Activated CD8-positive, alpha-beta memory T cell treated with anti-CD3 and anti-CD28 coated beads for 36 hours (primary cell): ENCODE data around the gene SEC31A. TPM values are rescaled to one million over a fixed set of nuclear protein-coding genes. Genes with fewer than 3 reads are reported as not detected.
"Not testable (repeated sequence)": the region's sequence is repeated elsewhere in the genome, so short reads cannot be mapped to it uniquely, and the experiment has no call there.

Experiments
- CTCF ChIA-PET: fragments of 350-600 bp; sonication (Branson Sonifier 250); formaldehyde crosslinking; loops from one replicate; lab custom pipeline; 2021; ENCODE audit warnings: antibody characterized with exemption; lab: Charles Lee
- POLR2A ChIA-PET: fragments of 350-600 bp; sonication (Branson Sonifier 250); formaldehyde crosslinking; loops from one replicate; lab custom pipeline; 2021; ENCODE audit warnings: antibody characterized with exemption; lab: Charles Lee
- total RNA-seq, 2 experiments: library from RNA; stranded (reverse); gene quantifications; one replicate each; pipeline ENCODE4 v1.2.3, GENCODE V29; 2021

Gene SEC31A
- total RNA-seq, 2 experiments from 2014 or later = 84.6 to 87.2 TPM

GRCh38 chr4:82851885-82852750 lies 38.8 kb downstream of the SEC31A start:
- ChIA-PET CTCF (interaction anchor here (0.8 to 1.0 kb wide), 2 partner anchors 183 to 220 kb away, joined by 3 read pairs; partner anchors contain the start of gene COPS4), POLR2A (no interaction called here)

- POLR2A ChIA-PET = no interaction called here
- CTCF ChIA-PET = interaction anchor here (0.6 kb wide), 2 partner anchors 15 to 423 kb away, joined by 3 read pairs; no protein-coding TSS in a partner anchor
Measured at GRCh38 chr4:82851318-82851717, 39.6 kb downstream of the SEC31A start.

DNA sequence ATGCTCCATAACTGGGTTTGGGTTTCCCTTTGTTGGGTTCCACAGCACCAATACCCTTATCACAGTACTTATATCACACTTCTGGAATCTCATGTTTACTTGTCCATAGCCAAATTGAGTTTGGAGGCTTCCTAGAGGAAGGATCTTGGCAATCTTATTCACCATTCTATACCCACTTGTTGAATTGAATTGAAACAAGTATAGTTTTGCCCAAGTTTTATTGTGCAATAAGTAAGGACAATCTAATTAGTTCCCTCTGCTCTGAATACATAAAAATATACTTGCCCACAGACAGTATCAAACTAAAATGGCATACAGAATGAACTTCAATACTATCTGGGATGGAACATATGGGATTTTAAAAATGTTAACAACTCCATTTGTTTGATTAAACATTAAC lies 40.3 kb downstream of the SEC31A start:
- ChIA-PET POLR2A (no interaction called here), CTCF (interaction anchor here (0.6 kb wide), 2 partner anchors 15 to 423 kb away, joined by 3 read pairs; no protein-coding TSS in a partner anchor)

- ChIA-PET CTCF (no interaction called here), POLR2A (no interaction called here)
Measured at GRCh38 chr4:82848706-82849105, 42.2 kb downstream of the SEC31A start.

DNA sequence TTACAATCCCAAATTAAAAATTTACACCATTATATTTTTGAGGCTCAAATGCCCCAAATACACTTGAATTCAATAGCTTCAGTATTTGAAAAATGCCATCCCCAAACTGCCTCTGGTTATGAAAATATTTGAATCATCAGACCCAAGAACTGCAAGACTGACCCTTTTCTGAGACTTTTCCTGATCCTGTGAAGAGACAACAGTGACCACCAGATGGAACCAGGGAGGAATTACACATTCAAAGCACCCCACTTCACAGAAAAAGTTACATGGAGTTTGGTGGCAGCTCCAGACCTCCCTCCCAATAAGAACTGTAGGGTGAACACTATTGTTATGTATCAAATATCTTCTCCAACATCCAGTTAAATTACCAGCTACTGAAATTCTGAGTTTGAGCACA lies 48.4 kb downstream of the SEC31A start:
- CTCF ChIA-PET = interaction anchor here (1.3 kb wide), 1 partner anchor 125 kb away, joined by 3 read pairs; no protein-coding TSS in a partner anchor
- POLR2A ChIA-PET = no interaction called here

GRCh38 chr4:82839624-82840023 lies 51.3 kb downstream of the SEC31A start:
- ChIA-PET CTCF (no interaction called here), POLR2A (no interaction called here)

- ChIA-PET CTCF (no interaction called here), POLR2A (no interaction called here)
Measured at GRCh38 chr4:82833696-82834313, 57.1 kb downstream of the SEC31A start.

- POLR2A ChIA-PET, CTCF ChIA-PET: not testable (repeated sequence)
Measured at GRCh38 chr4:82833060-82833459, 57.9 kb downstream of the SEC31A start.

- POLR2A ChIA-PET = no interaction called here
- CTCF ChIA-PET = no interaction called here
Measured at GRCh38 chr4:82825425-82825824, 65.5 kb downstream of the SEC31A start.

- ChIA-PET POLR2A (no interaction called here), CTCF (no interaction called here)
Measured at GRCh38 chr4:82823062-82823461, 67.9 kb downstream of the SEC31A start.

- POLR2A ChIA-PET = no interaction called here
Measured at GRCh38 chr4:82820689-82821088, 70.3 kb downstream of the SEC31A start.

GRCh38 chr4:82818664-82819662 lies 72.0 kb downstream of the SEC31A start:
- CTCF ChIA-PET = no interaction called here
- POLR2A ChIA-PET = no interaction called here

More at GRCh38 chr4:82820689-82821088, 70.3 kb downstream of the SEC31A start:
- CTCF ChIA-PET = no interaction called here

- CTCF ChIA-PET, POLR2A ChIA-PET: not testable (repeated sequence)
Measured at GRCh38 chr4:82816874-82817273, 74.1 kb downstream of the SEC31A start.

- POLR2A ChIA-PET = no interaction called here
- CTCF ChIA-PET = no interaction called here
Measured at GRCh38 chr4:82814034-82814433, 76.9 kb downstream of the SEC31A start.

DNA sequence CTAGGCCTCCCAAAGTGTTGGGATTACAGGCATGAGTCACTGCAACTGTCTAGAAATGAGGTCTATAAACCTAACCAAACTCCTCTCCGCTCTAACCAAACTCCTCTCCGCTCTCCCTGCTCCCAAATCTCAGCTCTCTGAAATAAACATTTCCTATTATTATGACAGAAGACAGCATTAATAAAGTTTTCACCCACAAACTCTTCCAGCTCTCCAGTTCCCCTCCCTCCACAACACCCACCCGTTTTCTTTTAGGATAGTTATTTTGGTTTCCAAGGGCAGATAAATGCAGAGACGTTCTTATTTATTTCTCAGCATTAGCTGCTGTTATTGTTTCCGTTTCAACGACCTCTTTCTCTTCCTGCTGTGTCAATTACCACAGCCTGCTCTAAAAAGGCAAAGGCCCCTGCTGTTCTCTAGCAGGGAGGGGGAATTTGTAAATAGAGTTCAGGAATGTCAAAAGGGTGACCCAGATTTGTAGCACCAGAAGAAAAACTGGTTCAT lies 79.1 kb downstream of the SEC31A start:
- CTCF ChIA-PET = no interaction called here
- POLR2A ChIA-PET = no interaction called here

DNA sequence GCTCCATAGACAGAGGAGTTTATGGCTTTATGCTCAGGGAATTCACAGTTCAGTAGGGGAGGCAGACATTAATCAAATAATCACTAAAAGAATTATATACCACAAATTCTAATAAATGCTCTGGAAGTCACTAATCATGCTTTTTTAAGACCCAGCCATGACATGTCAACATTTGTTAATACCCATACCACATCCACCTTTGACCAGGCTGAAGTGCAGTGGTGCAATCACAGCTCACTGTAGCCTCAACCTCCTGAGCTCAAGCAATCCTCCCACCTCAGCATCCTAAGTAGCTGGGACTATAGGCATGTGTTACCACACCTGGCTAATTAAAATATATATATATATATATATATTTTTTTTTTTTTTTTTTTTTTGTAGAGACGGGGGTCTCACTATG lies 79.6 kb downstream of the SEC31A start:
- POLR2A ChIA-PET = no interaction called here

DNA sequence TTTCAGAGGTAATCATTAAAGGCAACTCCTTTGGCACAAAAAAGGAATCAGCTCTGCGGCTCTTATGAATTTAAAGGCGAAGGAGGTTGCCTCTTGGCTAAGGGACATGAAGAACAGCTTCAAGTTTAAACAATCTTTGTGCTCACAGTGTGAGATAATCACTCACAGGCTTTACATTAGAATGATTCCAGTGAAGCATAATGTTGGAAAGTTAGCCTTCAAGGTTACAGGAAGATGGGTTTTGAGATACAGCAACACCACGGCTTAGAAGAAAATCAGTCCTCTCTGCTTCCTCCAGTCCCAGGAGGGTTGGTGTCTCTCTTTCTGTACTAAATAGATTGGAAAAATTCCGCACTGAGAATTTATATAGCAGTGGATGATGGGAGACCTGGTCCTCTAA lies 80.8 kb downstream of the SEC31A start:
- POLR2A ChIA-PET = no interaction called here
- CTCF ChIA-PET = no interaction called here

More for the DNA sequence above, 79.6 kb downstream of the SEC31A start:
- CTCF ChIA-PET = no interaction called here

GRCh38 chr4:82809619-82810018 lies 81.3 kb downstream of the SEC31A start:
- CTCF ChIA-PET = no interaction called here
- POLR2A ChIA-PET = no interaction called here

- ChIA-PET CTCF (no interaction called here), POLR2A (no interaction called here)
Measured at GRCh38 chr4:82803746-82804145, 87.2 kb downstream of the SEC31A start.
